Uterus (tissue), 2 donors: ENCODE measurements around the gene CREB3L2.

Experiments
- CTCF ChIP-seq, 4 experiments: fragments of 200-600 bp in 2 of 4; fragments of 450-650 bp in 2 of 4; sonication (generic) in 2 of 4; IDR thresholded peaks; one replicate each; pipeline ENCODE4 v1.5.1; 2016 to 2019; ENCODE audit warnings: antibody characterized with exemption in 4 of 4, mild to moderate bottlenecking in 2 of 4, moderate library complexity in 1 of 4
- POLR2A ChIP-seq, 2 donors: fragments of 450-650 bp; IDR thresholded peaks; one replicate each; pipeline ENCODE4 v1.6.1; 2016; ENCODE audit warnings: antibody characterized with exemption in 2 of 2, mild to moderate bottlenecking in 1 of 2, moderate library complexity in 1 of 2

GRCh38 chr7:137836541-137836940 is 165.3 kb downstream of the CREB3L2 start:
- TF ChIP-seq POLR2A (IDR thresholded peaks at IDR 0.05) (no peak), CTCF (IDR thresholded peaks at IDR 0.05) (no peak)
